HuH-7 (cell line): ENCODE data around the gene RAB1A.
"Not testable (repeated sequence)": the region's sequence is repeated elsewhere in the genome, so short reads cannot be mapped to it uniquely, and the experiment has no call there.

Source experiments
- DNase-seq: peaks from one replicate; pipeline ENCODE4 v3.0.0; 2011; ENCODE audit warnings: low spot score

RAB1A gene

GRCh38 chr2:65136253-65136652, 6.3 kb upstream of the RAB1A start:
- DNase-seq, result no peak

DNA sequence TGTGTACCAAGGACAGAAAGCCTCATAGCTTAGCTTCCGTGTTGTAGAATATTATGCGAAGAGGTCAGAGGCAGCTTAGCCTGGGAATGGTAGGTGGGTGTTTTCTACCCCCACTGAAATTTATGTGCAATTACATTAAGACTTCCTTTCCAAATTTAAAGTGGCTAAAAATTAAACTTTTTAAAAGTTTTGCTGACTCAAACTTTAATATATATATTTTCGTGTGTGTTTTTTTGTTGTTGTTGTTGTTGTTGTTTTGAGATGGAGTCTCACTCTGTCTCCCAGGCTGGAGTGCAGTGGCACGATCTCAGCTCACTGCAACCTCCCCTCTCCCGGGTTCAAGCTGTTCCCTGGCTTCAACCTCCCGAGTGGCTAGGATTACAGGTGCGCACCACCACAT, 4.3 kb upstream of the RAB1A start:
- no peak for DNase-seq

- DNase-seq, result no peak
Observed at GRCh38 chr2:65133626-65134025, 3.7 kb upstream of the RAB1A start.

- DNase-seq, result not testable (repeated sequence)
Observed at GRCh38 chr2:65132930-65133329, 3.0 kb upstream of the RAB1A start.

GRCh38 chr2:65130664-65131175, 814 bp upstream of the RAB1A start:
- DNase-seq, result peak; percentile 17

DNA sequence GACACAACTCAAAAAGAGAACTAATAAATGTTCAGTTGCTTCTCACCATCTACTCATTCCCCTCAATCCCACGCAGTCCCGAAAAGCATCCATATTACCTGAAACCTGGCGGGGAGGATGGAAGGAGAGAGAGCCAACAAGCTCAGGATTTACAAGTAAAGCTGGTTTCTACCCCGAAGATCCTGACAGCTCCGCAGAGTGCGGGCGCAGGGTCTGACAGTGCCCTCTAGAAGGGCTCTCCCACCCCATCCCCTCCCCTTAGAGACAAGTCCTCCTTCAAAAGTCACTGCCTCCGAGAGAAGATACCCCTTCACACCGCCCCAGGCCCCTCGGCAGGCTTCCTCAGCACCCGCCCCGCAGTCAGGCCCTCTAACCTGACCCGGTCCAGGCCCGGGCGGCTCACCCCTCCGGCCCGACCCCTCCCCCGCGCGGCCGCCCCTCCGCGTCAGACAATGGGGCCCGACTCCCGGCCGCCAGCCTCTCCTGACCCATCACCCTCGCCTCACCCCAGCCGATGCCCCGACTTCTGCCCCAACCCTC, 550 bp downstream of the RAB1A start:
- DNase-seq, result peak; percentile 18

GRCh38 chr2:65128297-65129190, 1.4 kb downstream of the RAB1A start:
- no peak for DNase-seq

GRCh38 chr2:65125457-65125856, 4.4 kb downstream of the RAB1A start:
- DNase-seq, result not testable (repeated sequence)

- DNase-seq, result no peak
Observed at GRCh38 chr2:65122313-65122712, 7.6 kb downstream of the RAB1A start.

GRCh38 chr2:65120990-65121693, 8.8 kb downstream of the RAB1A start:
- no peak for DNase-seq

DNA sequence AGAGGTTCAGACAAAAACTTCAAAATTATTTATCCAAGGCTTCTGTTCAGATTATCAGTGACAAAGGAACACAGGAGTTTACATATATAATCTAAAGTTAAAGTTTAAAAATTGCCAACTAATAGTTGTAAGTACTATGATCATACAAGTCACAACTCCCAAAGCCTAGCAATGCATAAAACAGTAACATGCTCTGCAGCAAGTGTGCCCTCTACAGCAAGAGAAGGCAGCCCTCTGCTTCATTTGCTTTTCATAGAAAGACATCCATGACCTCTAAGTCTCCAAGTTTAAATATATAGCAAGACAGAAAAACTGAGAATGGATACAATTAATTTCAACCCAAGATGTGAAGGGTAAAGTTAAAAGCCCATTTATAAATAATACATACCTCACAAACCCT, 13.3 kb downstream of the RAB1A start:
- no peak for DNase-seq

DNA sequence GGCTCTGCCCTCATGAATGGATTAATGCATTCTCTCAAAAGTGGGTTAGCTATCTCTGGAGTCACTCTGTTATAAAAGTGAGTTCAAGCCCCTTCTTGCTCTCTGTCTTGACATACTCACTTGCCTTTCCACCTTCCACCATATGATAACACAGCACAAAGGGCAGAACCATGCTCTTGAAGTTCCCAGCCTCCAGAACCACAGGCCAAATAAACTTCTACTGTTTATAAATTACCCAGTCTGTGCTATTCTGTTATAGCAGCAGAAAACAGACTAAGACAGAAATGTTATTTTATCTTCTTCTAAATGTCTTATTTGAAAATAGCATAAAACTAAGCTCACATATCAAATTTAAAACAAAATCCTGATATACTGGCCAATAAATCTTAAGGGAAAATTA, 15.0 kb downstream of the RAB1A start:
- DNase-seq, result no peak

DNA sequence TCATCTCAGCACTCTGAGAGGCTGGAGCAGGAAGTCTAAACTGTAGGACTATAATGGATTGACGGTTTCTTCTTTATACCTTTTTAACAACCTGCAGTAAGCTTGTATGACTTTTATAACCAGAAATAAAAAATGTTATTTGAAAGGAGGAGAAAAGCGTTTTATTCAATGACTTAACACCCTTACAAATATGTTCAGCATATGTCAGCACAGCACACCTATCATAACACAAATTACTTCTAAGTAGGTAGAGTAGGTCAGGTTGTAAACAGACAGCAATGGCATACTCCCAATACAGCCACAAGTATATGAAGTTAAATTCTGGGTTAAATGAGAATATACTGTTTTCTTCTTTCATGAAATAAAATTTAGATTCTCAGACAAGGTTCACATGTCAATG, 16.1 kb downstream of the RAB1A start:
- no peak for DNase-seq

DNA sequence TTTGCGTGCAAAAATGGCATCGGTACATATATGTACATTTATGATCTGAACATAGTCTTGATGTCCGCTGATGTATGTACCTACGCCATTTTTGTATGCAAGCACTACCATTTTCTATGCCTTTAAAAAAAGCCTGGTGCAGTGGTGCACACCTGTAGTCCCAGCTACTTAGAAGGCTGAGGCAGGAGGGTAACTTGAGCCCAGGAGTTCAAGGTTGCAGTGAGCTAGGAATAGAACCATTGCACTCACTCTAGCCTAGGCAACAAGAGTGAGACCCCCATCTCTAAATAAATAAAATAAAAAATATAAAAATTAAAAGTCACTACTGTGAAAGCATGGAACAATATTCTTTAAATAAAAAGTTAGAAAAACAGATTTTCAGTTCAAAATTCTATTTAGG, 16.7 kb downstream of the RAB1A start:
- no peak for DNase-seq

GRCh38 chr2:65112633-65113032, 17.3 kb downstream of the RAB1A start:
- DNase-seq, result no peak

- DNase-seq, result no peak
Observed at GRCh38 chr2:65108780-65109179, 21.1 kb downstream of the RAB1A start.

GRCh38 chr2:65107530-65107929, 22.4 kb downstream of the RAB1A start:
- no peak for DNase-seq

GRCh38 chr2:65103013-65103715, 26.7 kb downstream of the RAB1A start:
- DNase-seq, result no peak

GRCh38 chr2:65101071-65101470, 28.8 kb downstream of the RAB1A start:
- no peak for DNase-seq

DNA sequence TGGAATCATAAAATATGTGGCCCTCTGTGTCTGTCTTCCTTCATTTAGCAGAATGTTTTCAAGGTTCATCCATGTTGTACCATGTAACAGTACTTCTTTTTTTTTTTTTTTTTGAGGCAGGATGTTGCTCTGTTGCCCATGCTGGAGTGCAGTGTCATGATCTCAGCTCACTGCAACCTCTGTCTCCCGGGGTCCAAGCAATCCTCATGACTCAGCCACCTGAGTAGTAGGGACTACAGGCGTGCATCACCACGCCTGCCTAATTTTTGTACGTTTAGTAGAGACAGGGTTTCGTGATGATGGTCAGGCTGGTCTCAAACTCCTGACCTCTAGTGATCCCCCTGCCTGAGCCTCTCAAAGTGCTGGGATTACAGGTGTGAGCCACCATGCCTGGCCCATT, 31.2 kb downstream of the RAB1A start:
- DNase-seq, result no peak

DNA sequence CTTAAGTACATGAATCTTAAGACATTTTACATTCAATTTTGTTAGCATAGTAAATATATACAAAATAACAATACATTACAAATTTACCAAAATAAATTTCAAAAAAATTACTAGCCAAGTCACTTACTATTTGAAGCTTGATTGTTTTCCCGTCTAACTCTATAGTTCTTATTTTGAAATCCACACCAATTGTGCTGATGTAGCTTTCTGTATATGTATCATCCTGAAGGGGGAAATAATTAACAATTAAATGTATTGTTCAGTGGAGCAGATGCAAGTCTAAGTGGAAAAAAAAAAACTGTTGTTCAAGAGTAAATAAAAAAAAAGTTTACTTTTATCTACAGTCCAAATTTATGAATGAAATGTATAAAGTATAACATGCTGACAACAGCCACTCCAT, 32.1 kb downstream of the RAB1A start:
- DNase-seq, result no peak

DNA sequence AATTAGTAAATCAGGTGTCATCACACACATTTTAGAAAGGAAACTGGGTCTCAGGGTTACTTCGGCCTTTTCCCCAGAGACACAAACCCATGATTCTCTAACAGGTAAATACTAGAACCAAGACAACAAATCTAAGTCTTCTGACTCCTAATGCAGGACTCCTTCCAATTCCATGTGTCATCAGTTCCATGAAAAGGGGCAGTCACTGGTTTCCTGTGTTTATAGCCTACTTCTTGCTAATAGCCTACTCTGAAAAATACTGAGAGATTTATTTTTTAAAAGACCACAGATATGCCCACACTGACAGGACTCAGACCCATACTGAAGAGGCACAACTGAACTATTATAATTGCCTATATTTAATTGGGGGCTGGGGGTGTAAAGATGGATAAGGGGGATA, 33.0 kb downstream of the RAB1A start:
- DNase-seq, result no peak
